IPS-18c (cell line): ENCODE measurements around the gene PSD2.
"Not testable (repeated sequence)": the region's sequence is repeated elsewhere in the genome, so short reads cannot be mapped to it uniquely, and the experiment has no call there.

ENCODE experiments used
- H3K4me3 ChIP-seq: 2 replicates; pipeline ENCODE4 v1.7.0; 2013; ENCODE audit warnings: low read depth, mild to moderate bottlenecking, low read length, moderate library complexity; ENCODE audit not compliant: insufficient read depth
- H3K9me3 ChIP-seq: one replicate; pipeline ENCODE4 v1.6.1; 2013; ENCODE audit warnings: mild to moderate bottlenecking, low read length, moderate library complexity; ENCODE audit not compliant: control insufficient read depth, insufficient read depth

Gene PSD2

GRCh38 chr5:139776861-139777260 lies 18.7 kb upstream of the PSD2 start:
- Histone ChIP-seq H3K9me3 (peaks cover 2% of the 10 kb centered on the region), H3K4me3 (no peak overlapping the region)

- Histone ChIP-seq H3K4me3 (no peak overlapping the region), H3K9me3 (no peaks in the 10 kb centered on the region)
Observed at GRCh38 chr5:139783436-139783965, 12.1 kb upstream of the PSD2 start.

GRCh38 chr5:139784488-139784887 lies 11.1 kb upstream of the PSD2 start:
- Histone ChIP-seq H3K9me3 (no peaks in the 10 kb centered on the region), H3K4me3 (no peak overlapping the region)

DNA sequence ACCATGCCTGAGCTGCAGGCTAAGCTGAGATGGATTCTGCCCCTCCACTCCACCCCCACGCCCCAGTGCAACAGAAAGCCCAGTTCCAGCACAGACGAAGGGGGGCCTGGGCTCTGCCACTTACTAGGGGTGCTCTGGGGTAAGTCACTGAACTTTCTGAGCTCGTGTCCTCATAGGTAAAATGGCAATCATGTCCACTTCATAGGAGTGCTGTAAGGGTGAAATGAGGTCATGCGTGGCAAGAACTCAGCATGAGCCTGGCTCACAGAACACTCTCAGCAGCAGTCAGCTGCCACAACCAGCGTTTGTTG lies 8.4 kb upstream of the PSD2 start:
- H3K4me3 ChIP-seq, result no peak overlapping the region

DNA sequence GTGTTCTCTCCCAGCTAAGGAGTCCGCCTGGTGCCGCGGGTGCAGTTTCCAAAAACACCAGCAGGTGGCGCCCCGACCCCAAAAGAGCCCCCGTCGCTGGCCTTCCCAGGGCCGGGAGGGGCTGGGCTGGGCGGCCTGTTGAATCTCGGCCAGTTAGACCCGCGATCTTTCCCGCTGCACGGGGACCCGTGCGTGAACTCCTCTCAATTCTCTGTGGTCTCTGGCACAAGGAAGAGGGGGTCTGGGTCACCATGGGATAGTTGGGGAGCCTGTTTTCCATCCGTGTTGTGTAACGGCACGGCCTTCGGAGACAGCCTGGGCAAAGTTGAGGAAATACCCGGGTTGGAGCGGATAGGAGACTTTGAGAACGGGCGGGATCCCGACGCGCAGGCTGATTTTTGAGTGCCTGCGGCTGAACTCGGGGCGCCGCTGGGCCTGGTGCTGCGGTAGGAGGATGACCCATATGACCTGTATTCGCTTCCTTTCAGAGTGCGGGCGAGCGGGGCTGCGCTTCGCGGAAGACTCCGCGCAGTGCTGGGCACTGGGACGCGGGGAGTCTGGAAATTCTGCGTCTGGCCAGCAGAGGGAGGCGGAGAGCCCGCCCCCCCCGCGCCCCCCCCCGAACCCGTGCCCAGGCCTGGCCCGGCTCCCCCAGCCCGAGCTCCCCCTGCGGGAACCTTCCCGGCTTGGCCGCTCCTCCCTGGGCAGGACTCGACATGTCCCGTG lies 7.9 kb upstream of the PSD2 start:
- no peaks in the 10 kb centered on the region for H3K9me3 ChIP-seq
- H3K4me3 ChIP-seq, result peak overlapping the region; percentile 89

More for the DNA sequence above, 8.4 kb upstream of the PSD2 start:
- no peaks in the 10 kb centered on the region for H3K9me3 ChIP-seq

GRCh38 chr5:139788294-139788910 lies 7.2 kb upstream of the PSD2 start:
- Histone ChIP-seq H3K4me3 (peak overlapping the region; percentile 34; the same call in 1 of the 2 replicates), H3K9me3 (no peaks in the 10 kb centered on the region)

GRCh38 chr5:139789116-139789844 lies 6.3 kb upstream of the PSD2 start:
- Histone ChIP-seq H3K4me3 (no peak overlapping the region), H3K9me3 (no peaks in the 10 kb centered on the region)

GRCh38 chr5:139789845-139790189 lies 5.8 kb upstream of the PSD2 start:
- H3K4me3 ChIP-seq, result no peak overlapping the region
- no peaks in the 10 kb centered on the region for H3K9me3 ChIP-seq

- peaks cover 2% of the 10 kb centered on the region for H3K9me3 ChIP-seq
- H3K4me3 ChIP-seq, result no peak overlapping the region
Observed at GRCh38 chr5:139792218-139792617, 3.4 kb upstream of the PSD2 start.

- H3K4me3 ChIP-seq, H3K9me3 ChIP-seq: not testable (repeated sequence)
Observed at GRCh38 chr5:139792655-139793054, 3.0 kb upstream of the PSD2 start.

GRCh38 chr5:139794067-139794846 lies 1.4 kb upstream of the PSD2 start:
- H3K4me3 ChIP-seq, result no peak overlapping the region
- H3K9me3 ChIP-seq, result peaks cover 2% of the 10 kb centered on the region

- Histone ChIP-seq H3K4me3 (peak overlapping the region; percentile 60), H3K9me3 (peaks cover 2% of the 10 kb centered on the region)
Observed at GRCh38 chr5:139796061-139796806, 626 bp downstream of the PSD2 start.

DNA sequence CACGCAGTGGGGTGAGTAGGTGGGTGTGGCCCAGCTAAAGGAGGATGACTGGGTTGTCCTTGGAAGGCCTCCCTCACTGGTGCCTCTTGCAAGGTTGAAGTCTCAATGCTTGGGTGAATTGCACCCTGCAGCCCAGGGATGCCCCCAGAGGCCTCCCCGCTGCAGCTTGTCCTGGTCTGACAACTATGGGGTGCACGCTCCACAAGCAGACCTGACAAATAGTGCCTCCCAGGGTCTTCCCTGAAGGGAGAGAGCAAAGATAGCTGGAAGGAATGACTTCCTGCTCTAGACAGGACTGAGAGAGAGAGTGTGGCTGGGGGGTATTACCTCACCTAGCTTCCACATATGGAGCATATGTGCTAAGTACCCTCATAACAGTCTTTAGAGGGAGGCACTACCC lies 1.7 kb downstream of the PSD2 start:
- Histone ChIP-seq H3K9me3 (peaks cover 2% of the 10 kb centered on the region), H3K4me3 (no peak overlapping the region)

DNA sequence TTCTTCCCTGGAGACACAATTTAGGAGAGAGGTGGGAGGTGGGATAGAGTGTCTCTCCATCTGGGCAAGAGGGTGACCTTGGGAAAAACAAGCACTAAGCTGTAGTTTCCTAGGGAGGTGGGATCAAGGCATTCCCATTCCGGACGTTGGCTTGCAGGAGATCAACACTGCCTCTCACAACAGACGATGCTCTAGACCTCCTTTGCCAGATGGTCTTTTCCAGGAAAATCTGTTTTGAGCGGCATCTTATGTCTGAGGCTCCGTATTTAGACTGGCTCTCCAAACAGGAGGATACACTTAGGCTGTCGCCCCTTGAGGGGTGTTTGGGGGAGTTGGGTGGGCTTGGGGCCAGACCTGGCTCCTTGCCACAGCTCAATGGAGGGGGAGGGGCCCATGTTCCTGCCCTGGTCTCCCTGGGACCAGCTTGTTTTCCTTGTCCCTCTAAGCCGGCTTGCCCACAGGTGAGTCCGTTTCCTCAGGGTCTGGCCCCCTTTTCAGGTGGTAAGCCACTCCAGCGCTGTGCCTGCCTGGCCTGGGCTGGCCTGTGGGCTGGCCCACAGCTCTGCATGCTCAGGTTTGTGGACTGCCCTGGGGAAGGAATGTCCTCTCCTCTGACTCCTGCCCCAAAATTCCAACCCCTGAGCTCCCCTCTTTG lies 2.4 kb downstream of the PSD2 start:
- Histone ChIP-seq H3K4me3 (no peak overlapping the region), H3K9me3 (peaks cover 2% of the 10 kb centered on the region)

DNA sequence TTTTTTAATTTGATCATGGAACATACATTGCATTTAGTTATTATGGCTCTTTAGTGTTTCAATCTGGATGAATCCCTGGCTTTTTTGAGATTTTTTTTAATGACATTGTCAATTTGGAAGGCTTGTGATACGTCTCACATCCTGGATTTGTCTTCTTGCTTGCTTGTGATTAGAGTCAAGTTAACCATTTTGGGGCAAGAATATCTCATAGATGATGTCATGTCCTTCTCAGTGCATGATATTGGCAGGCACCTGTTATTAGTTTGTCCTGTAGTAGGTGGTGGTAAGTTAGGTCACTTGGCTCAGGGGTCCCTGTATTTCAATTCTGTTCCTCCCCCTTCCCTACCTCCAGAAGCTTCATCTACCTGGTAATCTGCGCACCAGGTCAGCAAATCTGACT lies 3.3 kb downstream of the PSD2 start:
- no peak overlapping the region for H3K4me3 ChIP-seq
- peaks cover 2% of the 10 kb centered on the region for H3K9me3 ChIP-seq

- H3K9me3 ChIP-seq, result peaks cover 2% of the 10 kb centered on the region
- H3K4me3 ChIP-seq, result no peak overlapping the region
Observed at GRCh38 chr5:139799359-139799758, 3.8 kb downstream of the PSD2 start.
